ENCODE results near the gene GRID2. TPM values are rescaled to one million over a fixed set of nuclear protein-coding genes. Genes with fewer than 3 reads are reported as not detected.

The GRID2 gene
- total and polyA plus RNA-seq, 12 donors, result 0.55 to 4.0 (median 2.0) TPM

GRCh38 chr4:92634882-92635281, 331.1 kb downstream of the GRID2 start:
- H3K9me3 ChIP-seq (replicated peaks in 1 of 3), result no peaks in the 10 kb centered on the region
- no peak for DNase-seq
- intact Hi-C loops (cut with DNase I), result no loop called here
- 54 to 64% (median 61%) methylated on average over 3 of the region's 3 CpGs for WGBS, 4 donors
- no peaks in the 10 kb centered on the region for H3K4me1 ChIP-seq (replicated peaks in 1 of 2)
- no peaks in the 10 kb centered on the region for H3K36me3 ChIP-seq (replicated peaks in 1 of 2)
- no peaks in the 10 kb centered on the region for H3K27me3 ChIP-seq
- H3K4me3 ChIP-seq, result no peak overlapping the region
- no peak for TF ChIP-seq POLR2A (IDR thresholded peaks at IDR 0.05)
- TF ChIP-seq CTCF (IDR thresholded peaks at IDR 0.05), result no peak
- no peak overlapping the region for H3K27ac ChIP-seq

- intact Hi-C loops (cut with DNase I), result no loop called here
- Histone ChIP-seq H3K4me1 (replicated peaks in 1 of 2) (no peaks in the 10 kb centered on the region), H3K4me3 (no peak overlapping the region), H3K9me3 (replicated peaks in 1 of 3) (no peaks in the 10 kb centered on the region), H3K27ac (no peak overlapping the region), H3K36me3 (replicated peaks in 1 of 2) (no peaks in the 10 kb centered on the region), H3K27me3 (no peaks in the 10 kb centered on the region)
- DNase-seq, result no peak
- TF ChIP-seq POLR2A (IDR thresholded peaks at IDR 0.05), result no peak
- no peak for TF ChIP-seq CTCF (IDR thresholded peaks at IDR 0.05)
- WGBS, 4 donors, result 43 to 64% (median 48%) methylated on average over 6 of the region's 6 CpGs
These were observed 332.5 kb downstream of the GRID2 start for GRCh38 chr4:92636038-92636806.

- H3K9me3 ChIP-seq (replicated peaks in 1 of 3), result peaks cover 0 to 2% (median 0%) of the 10 kb centered on the region in 3 donors
- H3K4me3 ChIP-seq, result no peak overlapping the region
- H3K36me3 ChIP-seq (replicated peaks in 1 of 2), result no peaks in the 10 kb centered on the region
- no peak overlapping the region for H3K27ac ChIP-seq
- TF ChIP-seq POLR2A (IDR thresholded peaks at IDR 0.05) (no peak), CTCF (IDR thresholded peaks at IDR 0.05) (no peak)
- intact Hi-C loops (cut with DNase I), result no loop called here
- no peaks in the 10 kb centered on the region for H3K4me1 ChIP-seq (replicated peaks in 1 of 2)
- no peak for DNase-seq
- H3K27me3 ChIP-seq, result no peaks in the 10 kb centered on the region
- WGBS, 4 donors, result 81 to 88% (median 84%) methylated on average over 3 of the region's 3 CpGs
These were observed 337.6 kb downstream of the GRID2 start for GRCh38 chr4:92641409-92641808.

GRCh38 chr4:92646826-92647225, 343.1 kb downstream of the GRID2 start:
- H3K4me3 ChIP-seq, result no peak overlapping the region
- no peak overlapping the region for H3K27ac ChIP-seq
- peaks cover 0 to 6% (median 0%) of the 10 kb centered on the region in 3 donors for H3K9me3 ChIP-seq (replicated peaks in 1 of 3)
- no peaks in the 10 kb centered on the region for H3K27me3 ChIP-seq
- WGBS, 4 donors, result 73 to 76% (median 75%) methylated on average over 2 of the region's 2 CpGs
- no peaks in the 10 kb centered on the region for H3K4me1 ChIP-seq (replicated peaks in 1 of 2)
- TF ChIP-seq POLR2A (IDR thresholded peaks at IDR 0.05), result no peak
- no peak for TF ChIP-seq CTCF (IDR thresholded peaks at IDR 0.05)
- DNase-seq, result no peak
- intact Hi-C loops (cut with DNase I), result no loop called here
- no peaks in the 10 kb centered on the region for H3K36me3 ChIP-seq (replicated peaks in 1 of 2)
